CD4-positive, CD25-positive, alpha-beta regulatory T cell (primary cell): ENCODE data around the gene ELOVL1. TPM values are rescaled to one million over a fixed set of nuclear protein-coding genes. Genes with fewer than 3 reads are reported as not detected.

Source experiments
- ATAC-seq, 2 donors: fragments of 150-1000 bp; cut with Tn5 transposase; one replicate each; pipeline ENCODE4 v1.10.0; 2021; ENCODE audit warnings: low read depth in 2 of 2, moderate number of reproducible peaks in 2 of 2, moderate library complexity in 1 of 2
- DNase-seq, 3 donors: peaks; one replicate each; pipeline versions ENCODE4 v3.0.0 to v3.0.0-alpha.2; 2012 to 2022; ENCODE audit warnings: mixed read lengths in 1 of 3
- H3K27ac ChIP-seq: one replicate; pipeline ENCODE4 v1.7.0; 2013; ENCODE audit warnings: mild to moderate bottlenecking, low read length; ENCODE audit not compliant: insufficient read depth, poor library complexity, severe bottlenecking
- H3K27me3 ChIP-seq: one replicate; pipeline ENCODE4 v1.7.0; 2013; ENCODE audit warnings: low read length; ENCODE audit not compliant: control insufficient read depth, insufficient read depth
- H3K36me3 ChIP-seq: one replicate; pipeline ENCODE4 v1.7.0; 2013; ENCODE audit warnings: mild to moderate bottlenecking, low read length, moderate library complexity; ENCODE audit not compliant: control insufficient read depth, insufficient read depth
- H3K4me1 ChIP-seq: 2 replicates; pipeline ENCODE4 v1.7.0; 2013; ENCODE audit warnings: mild to moderate bottlenecking, low read length; ENCODE audit not compliant: insufficient read depth, control insufficient read depth, poor library complexity, severe bottlenecking
- H3K4me3 ChIP-seq: one replicate; pipeline ENCODE4 v1.7.0; 2013; ENCODE audit warnings: low read depth, mild to moderate bottlenecking, low read length, moderate library complexity
- H3K9me3 ChIP-seq, 2 experiments: 1 replicate in 1 of 2; 2 replicates in 1 of 2; pipeline ENCODE4 v1.7.0; 2013; ENCODE audit warnings: low read length in 2 of 2, mild to moderate bottlenecking in 1 of 2, moderate library complexity in 1 of 2; ENCODE audit not compliant: control insufficient read depth in 2 of 2
- H3K27ac Mint-ChIP-seq, 3 donors: one replicate each; pipeline ENCODE4 v1.8.0; 2020 to 2022; ENCODE audit warnings: mild to moderate bottlenecking in 3 of 3, mixed read lengths in 3 of 3, moderate library complexity in 2 of 3
- H3K27me3 Mint-ChIP-seq: one replicate; pipeline ENCODE4 v1.8.0; 2022; ENCODE audit warnings: mild to moderate bottlenecking, mixed read lengths
- H3K36me3 Mint-ChIP-seq: one replicate; pipeline ENCODE4 v1.8.0; 2020; ENCODE audit warnings: mixed read lengths
- H3K4me1 Mint-ChIP-seq, 4 donors: one replicate each; pipeline ENCODE4 v1.8.0; 2020 to 2022; ENCODE audit warnings: mixed read lengths in 4 of 4, mild to moderate bottlenecking in 1 of 4
- H3K4me3 Mint-ChIP-seq, 4 donors: one replicate each; pipeline ENCODE4 v1.8.0; 2020 to 2022; ENCODE audit warnings: mild to moderate bottlenecking in 4 of 4, mixed read lengths in 4 of 4, moderate library complexity in 3 of 4
- H3K9me3 Mint-ChIP-seq, 7 donors: one replicate each; pipeline ENCODE4 v1.8.0; 2020 to 2022; ENCODE audit warnings: mixed read lengths in 7 of 7, mild to moderate bottlenecking in 3 of 7, moderate library complexity in 2 of 7
- polyA plus RNA-seq, 4 donors: library from polyadenylated mRNA; unstranded; fragments of 300-500 nt; fragmentation: Illumina TruSeq; gene quantifications; one replicate each; pipeline ENCODE4 v1.2.3, GENCODE V29; 2021
- total RNA-seq: library from RNA; stranded (reverse); gene quantifications from one replicate; pipeline ENCODE4 v1.2.3, GENCODE V29; 2022

The ELOVL1 gene
- total and polyA plus RNA-seq, 5 donors from 2014 or later: 37.1 to 114 (median 77.4) TPM

DNA sequence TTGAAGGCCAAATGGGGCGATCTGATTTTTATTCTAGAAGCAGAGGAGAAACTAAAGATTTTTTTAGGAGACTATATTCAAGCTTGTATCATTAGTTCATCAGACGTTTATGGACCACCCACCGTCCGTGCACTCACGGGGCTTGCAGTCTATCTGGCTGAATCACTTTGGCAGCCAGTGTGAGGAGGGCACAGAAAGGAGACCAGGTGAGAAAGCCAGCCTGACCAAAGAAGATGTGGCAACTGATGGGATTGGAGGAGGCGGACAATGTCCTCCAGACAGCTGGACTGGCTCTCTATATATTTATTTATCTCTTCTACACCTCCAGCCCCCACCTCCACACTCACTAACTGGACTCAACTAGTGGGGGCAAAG lies 822 bp upstream of the ELOVL1 start:
- peak overlapping the region; percentile 86 to 97 (median 88) for H3K4me3 Mint-ChIP-seq
- Histone ChIP-seq H3K9me3 (no peaks in the 10 kb centered on the region), H3K27me3 (no peaks in the 10 kb centered on the region), H3K4me3 (peak overlapping the region; percentile 87), H3K36me3 (peaks cover 20% of the 10 kb centered on the region), H3K27ac (peak overlapping the region; percentile 78), H3K4me1 (peaks cover 28% of the 10 kb centered on the region)
- DNase-seq (no peak), ATAC-seq (no peak)
- peak overlapping the region; percentile 88 to 91 (median 90) for H3K27ac Mint-ChIP-seq
- no peaks in the 10 kb centered on the region for H3K9me3 Mint-ChIP-seq
- peaks cover 14 to 54% (median 25%) of the 10 kb centered on the region in 4 donors for H3K4me1 Mint-ChIP-seq
- H3K27me3 Mint-ChIP-seq: no peaks in the 10 kb centered on the region
- H3K36me3 Mint-ChIP-seq: peaks cover 11% of the 10 kb centered on the region

DNA sequence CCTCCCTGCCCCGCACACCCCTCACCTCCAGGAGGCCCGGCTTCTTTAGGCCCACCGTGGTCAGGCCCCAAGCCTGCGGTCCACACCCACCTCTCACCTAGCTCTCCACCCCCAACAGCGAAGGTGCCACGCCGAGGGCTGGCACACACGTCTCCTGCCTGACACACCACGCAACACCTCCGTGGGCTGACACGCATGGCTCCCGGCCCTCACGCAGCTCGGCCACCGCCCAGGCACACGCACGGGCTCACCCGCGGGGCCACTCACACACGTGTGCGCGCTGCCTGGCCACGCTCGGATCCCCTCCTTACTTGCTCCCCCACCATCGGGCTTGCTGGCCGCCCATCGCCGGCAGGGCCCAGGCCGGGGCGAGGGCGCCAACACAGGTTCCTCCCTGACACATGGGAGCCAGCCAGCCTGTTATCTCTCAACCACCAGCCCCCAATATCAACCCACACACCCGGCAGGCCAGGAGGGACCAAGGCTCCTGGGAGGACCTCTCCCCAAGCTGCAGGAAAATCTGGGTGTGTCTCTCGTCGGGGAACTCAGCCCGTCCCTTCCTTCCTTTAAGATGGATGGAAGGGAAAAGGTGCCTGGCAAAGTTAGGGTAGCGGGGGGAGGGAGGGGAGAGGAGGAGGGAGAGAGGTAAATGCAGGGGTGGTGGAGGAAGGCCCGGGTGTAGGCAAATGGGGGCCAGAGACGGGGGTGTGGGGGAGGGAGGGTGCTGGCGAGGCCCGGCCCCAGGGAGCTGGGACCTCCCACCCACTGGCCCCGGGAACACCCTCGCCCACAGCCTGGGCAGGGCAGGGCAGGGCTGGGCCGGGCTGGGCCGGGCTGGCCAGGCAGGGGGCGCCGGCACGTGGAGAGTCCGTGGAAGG lies 546 bp downstream of the ELOVL1 start:
- peak overlapping the region; percentile 88 to 94 (median 92) for H3K4me3 Mint-ChIP-seq
- no peaks in the 10 kb centered on the region for H3K9me3 ChIP-seq

DNA sequence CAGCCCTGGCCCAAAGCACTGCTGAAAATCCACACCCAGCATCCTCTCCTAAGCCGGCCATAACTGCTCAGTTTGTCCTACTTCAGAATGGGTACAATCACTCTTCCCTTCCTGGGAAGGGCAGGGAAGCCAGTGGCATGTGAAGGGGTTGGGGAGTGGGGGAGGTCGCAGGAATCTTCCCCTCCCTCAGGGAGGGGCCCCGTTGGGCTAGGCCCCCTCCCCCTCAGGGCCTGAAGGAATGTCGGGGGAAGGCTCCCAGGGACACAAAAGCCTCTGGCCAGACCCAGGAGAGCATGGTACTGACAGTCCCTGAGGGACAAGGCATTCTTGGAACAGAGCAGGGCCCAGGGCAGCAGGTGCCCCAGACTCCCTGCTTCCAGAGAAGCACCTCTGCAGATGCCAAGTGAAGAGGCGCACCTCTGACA lies 1.2 kb downstream of the ELOVL1 start:
- Mint-ChIP-seq H3K4me3 (peak overlapping the region; percentile 88 to 94 (median 92)), H3K4me1 (peaks cover 13 to 54% (median 26%) of the 10 kb centered on the region in 4 donors), H3K27me3 (no peaks in the 10 kb centered on the region), H3K9me3 (no peaks in the 10 kb centered on the region), H3K36me3 (peaks cover 24% of the 10 kb centered on the region), H3K27ac (peak overlapping the region; percentile 60 to 96 (median 69))
- no peaks in the 10 kb centered on the region for H3K9me3 ChIP-seq
- peaks cover 28% of the 10 kb centered on the region for H3K4me1 ChIP-seq
- peaks cover 35% of the 10 kb centered on the region for H3K36me3 ChIP-seq
- H3K27ac ChIP-seq: peak overlapping the region; percentile 80
- ATAC-seq (no peak), DNase-seq (no peak)
- H3K27me3 ChIP-seq: no peaks in the 10 kb centered on the region
- H3K4me3 ChIP-seq: peak overlapping the region; percentile 26

More for the DNA sequence above, 546 bp downstream of the ELOVL1 start:
- peak overlapping the region; percentile 43 for H3K4me3 ChIP-seq
- ATAC-seq (peak; percentile 25 to 26), DNase-seq (peak in 2 of 3 donors; percentile 32 to 48)
- Mint-ChIP-seq H3K36me3 (peaks cover 20% of the 10 kb centered on the region), H3K4me1 (peaks cover 14 to 54% (median 25%) of the 10 kb centered on the region in 4 donors), H3K27me3 (no peaks in the 10 kb centered on the region), H3K27ac (peak overlapping the region; percentile 60 to 96 (median 69)), H3K9me3 (no peaks in the 10 kb centered on the region)
- no peaks in the 10 kb centered on the region for H3K27me3 ChIP-seq
- peaks cover 32% of the 10 kb centered on the region for H3K36me3 ChIP-seq
- H3K27ac ChIP-seq: peak overlapping the region; percentile 80
- H3K4me1 ChIP-seq: peaks cover 28% of the 10 kb centered on the region

DNA sequence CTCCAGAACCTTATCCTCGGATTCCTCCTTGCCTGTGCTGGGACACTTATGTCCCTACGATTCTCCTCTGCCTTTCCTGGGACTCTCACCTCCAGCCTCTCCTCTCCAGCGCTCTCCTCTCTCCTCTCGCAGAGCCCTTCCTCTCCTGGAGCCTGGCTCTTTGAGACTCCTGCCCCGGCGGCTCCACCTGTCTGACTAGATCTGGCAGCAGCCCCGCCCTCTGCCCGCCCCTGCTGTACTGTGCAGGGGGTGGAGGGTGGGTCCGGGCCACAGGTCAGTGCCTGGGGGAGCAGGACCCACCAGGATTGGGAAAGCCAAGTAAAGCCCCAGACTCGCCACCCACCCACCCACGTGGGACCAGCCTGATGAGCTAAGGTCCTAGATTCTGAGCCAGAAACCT lies 1.6 kb downstream of the ELOVL1 start:
- H3K27me3 ChIP-seq: no peaks in the 10 kb centered on the region
- no peaks in the 10 kb centered on the region for H3K27me3 Mint-ChIP-seq
- peaks cover 28% of the 10 kb centered on the region for H3K4me1 ChIP-seq
- ATAC-seq: no peak
- H3K4me1 Mint-ChIP-seq: peaks cover 9 to 50% (median 26%) of the 10 kb centered on the region in 4 donors
- no peaks in the 10 kb centered on the region for H3K9me3 ChIP-seq
- no peak overlapping the region for H3K4me3 ChIP-seq
- H3K9me3 Mint-ChIP-seq: no peaks in the 10 kb centered on the region
- peak overlapping the region; percentile 80 for H3K27ac ChIP-seq
- DNase-seq: no peak
- H3K36me3 ChIP-seq: peaks cover 39% of the 10 kb centered on the region
- peaks cover 28% of the 10 kb centered on the region for H3K36me3 Mint-ChIP-seq
- H3K27ac Mint-ChIP-seq: peak overlapping the region in 2 of 3 donors; percentile 69 to 96
- H3K4me3 Mint-ChIP-seq: peak overlapping the region; percentile 79 to 94 (median 90)

DNA sequence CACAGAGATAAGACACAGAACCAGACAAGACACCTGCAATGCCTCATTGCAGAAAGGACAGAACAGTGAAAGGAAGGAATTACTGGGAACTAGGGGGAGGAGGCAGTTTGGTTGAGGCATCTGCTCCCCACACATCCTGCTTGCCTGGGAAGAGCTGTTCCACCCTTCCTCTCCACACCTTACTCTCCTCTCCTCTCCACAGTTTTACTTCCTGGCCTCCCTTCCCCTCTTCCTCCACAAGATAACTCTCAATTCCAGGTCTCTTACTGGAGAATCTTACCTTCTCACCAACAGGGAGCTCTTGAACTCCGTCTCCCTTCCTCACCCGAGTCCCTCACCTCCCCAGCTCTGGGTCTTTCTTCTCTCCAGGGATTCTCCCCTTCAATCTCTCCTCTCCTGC lies 2.1 kb downstream of the ELOVL1 start:
- no peaks in the 10 kb centered on the region for H3K27me3 Mint-ChIP-seq
- H3K36me3 ChIP-seq: peaks cover 39% of the 10 kb centered on the region
- peaks cover 28% of the 10 kb centered on the region for H3K4me1 ChIP-seq
- peak overlapping the region; percentile 5 to 96 (median 81) for H3K27ac Mint-ChIP-seq
- ATAC-seq: no peak
- no peaks in the 10 kb centered on the region for H3K9me3 ChIP-seq
- no peaks in the 10 kb centered on the region for H3K9me3 Mint-ChIP-seq
- no peak overlapping the region for H3K4me3 ChIP-seq
- H3K27ac ChIP-seq: peak overlapping the region; percentile 80
- no peak for DNase-seq
- peaks cover 6 to 46% (median 22%) of the 10 kb centered on the region in 4 donors for H3K4me1 Mint-ChIP-seq
- no peaks in the 10 kb centered on the region for H3K27me3 ChIP-seq
- H3K4me3 Mint-ChIP-seq: peak overlapping the region; percentile 79 to 94 (median 90)
- peaks cover 28% of the 10 kb centered on the region for H3K36me3 Mint-ChIP-seq

DNA sequence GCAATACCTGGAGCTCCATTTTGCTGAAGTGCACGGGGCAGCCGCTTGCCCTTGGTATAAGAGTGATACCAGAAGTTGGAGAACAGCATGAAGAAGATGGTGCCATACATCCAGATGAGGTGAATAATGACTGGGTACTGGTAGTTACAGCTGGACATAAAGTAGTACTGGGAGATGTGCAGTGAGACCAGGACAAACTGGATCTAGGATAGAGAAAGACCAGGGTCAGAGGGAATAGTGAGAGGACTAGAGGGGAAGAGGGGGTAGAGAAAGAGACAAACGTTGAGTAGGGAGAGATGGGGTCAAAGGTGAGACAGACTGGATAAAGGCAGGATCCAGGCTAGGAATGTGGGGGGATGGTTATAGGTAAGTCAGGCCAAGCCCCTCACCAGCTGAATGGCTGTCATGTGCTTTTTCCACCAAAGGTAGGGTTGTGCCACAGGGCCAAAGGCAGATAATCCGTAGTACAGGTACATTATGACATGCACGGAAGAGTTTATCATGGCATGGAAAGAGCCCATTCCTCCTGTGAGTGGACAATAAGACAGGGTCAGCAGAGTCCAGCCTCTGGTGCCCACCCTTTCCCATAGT lies 3.8 kb downstream of the ELOVL1 start:
- no peak for ATAC-seq

DNA sequence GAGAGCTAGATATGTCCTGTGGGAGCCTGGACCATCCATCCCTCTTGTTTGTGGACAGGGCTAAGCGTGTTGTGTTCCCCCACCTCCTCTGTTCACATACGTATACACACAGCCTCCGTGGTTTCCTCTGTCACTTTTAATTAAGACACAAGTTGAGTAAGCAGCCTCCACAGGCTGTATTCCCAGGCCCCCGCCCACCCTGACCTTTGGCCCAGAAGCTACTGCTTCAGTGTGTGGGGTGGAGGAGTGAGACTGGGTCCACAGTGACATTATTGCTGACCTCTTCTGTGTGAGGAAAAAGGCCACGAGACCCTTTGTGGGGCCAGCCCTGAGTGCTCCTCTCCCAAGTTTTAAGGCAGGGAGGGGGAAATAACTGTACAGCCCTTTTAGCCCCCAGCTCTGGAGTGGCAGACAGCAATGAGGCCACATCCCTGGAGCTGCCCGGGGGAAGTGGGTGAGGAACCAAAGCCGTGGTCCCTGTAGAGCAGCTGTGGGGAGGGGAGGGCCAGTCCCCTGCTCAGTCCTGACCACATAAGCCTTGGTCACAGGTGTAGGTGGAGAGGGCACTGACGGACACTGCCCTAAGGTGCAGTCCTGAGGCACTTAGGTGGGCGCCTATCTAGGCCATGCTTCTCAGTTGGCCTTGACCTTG lies 4.4 kb downstream of the ELOVL1 start:
- Mint-ChIP-seq H3K36me3 (peaks cover 28% of the 10 kb centered on the region), H3K27ac (no peak overlapping the region), H3K4me3 (peak overlapping the region in 2 of 4 donors; percentile 79 to 83), H3K9me3 (no peaks in the 10 kb centered on the region), H3K27me3 (no peaks in the 10 kb centered on the region), H3K4me1 (peaks cover 12 to 45% (median 17%) of the 10 kb centered on the region in 4 donors)
- peaks cover 39% of the 10 kb centered on the region for H3K36me3 ChIP-seq
- H3K27me3 ChIP-seq: no peaks in the 10 kb centered on the region
- no peaks in the 10 kb centered on the region for H3K9me3 ChIP-seq
- H3K4me3 ChIP-seq: no peak overlapping the region
- DNase-seq (no peak), ATAC-seq (no peak)
- no peak overlapping the region for H3K27ac ChIP-seq
- peaks cover 28% of the 10 kb centered on the region for H3K4me1 ChIP-seq

More for the DNA sequence above, 3.8 kb downstream of the ELOVL1 start:
- Mint-ChIP-seq H3K4me1 (peaks cover 11 to 48% (median 19%) of the 10 kb centered on the region in 4 donors), H3K36me3 (peaks cover 28% of the 10 kb centered on the region), H3K27me3 (no peaks in the 10 kb centered on the region), H3K4me3 (peak overlapping the region; percentile 48 to 83 (median 70)), H3K27ac (peak overlapping the region in 2 of 3 donors; percentile 69 to 96), H3K9me3 (no peaks in the 10 kb centered on the region)
- no peak overlapping the region for H3K4me3 ChIP-seq
- DNase-seq: no peak
- no peak overlapping the region for H3K27ac ChIP-seq
- H3K4me1 ChIP-seq: peaks cover 33% of the 10 kb centered on the region
- peaks cover 39% of the 10 kb centered on the region for H3K36me3 ChIP-seq
- no peaks in the 10 kb centered on the region for H3K27me3 ChIP-seq
- H3K9me3 ChIP-seq: no peaks in the 10 kb centered on the region
